ENCODE measurements around the gene TEK.
"Not testable (repeated sequence)": the region's sequence is repeated elsewhere in the genome, so short reads cannot be mapped to it uniquely, and the experiment has no call there.

The TEK gene

GRCh38 chr9:27108981-27109541, at the start of gene TEK:
Gene TEK (plus strand): TSS chr9:27109225. CDS start chr9:27109591, 366 bp downstream.
- Mint-ChIP-seq H3K4me3 (no peak within 1 kb of the TSS), H3K4me1 (ENCODE audit: low read depth) (no peaks in the 10 kb centered on the region), H3K27ac (no peak within 1 kb of the TSS), H3K9me3 (no peaks in the 10 kb centered on the region), H3K27me3 (peaks cover 11% of the 10 kb centered on the region), H3K36me3 (ENCODE audit: low read depth) (no peaks in the 10 kb centered on the region)

DNA sequence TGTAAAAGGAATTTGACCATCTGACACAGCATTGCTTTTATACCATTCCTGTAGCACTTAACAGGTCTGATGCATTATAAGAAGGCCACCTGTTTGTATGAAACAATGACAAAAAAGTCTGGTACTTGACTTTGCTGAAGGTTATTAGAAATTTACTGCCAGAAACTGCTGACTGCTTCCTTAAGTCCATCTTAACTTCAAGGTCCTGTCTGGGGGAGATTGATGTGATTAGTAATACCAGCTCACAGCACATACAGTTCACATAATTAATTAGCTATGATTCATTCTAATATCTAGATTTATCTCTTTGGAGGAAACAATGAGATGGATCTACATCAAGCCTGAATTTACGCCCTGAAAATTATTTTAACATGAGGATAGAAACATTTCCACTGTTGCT, 49.6 kb upstream of the TEK start:
- Mint-ChIP-seq H3K36me3 (ENCODE audit: low read depth) (peaks cover 17% of the 10 kb centered on the region), H3K4me1 (ENCODE audit: low read depth) (no peaks in the 10 kb centered on the region), H3K4me3 (no peak overlapping the region), H3K27ac (no peak overlapping the region), H3K27me3 (no peaks in the 10 kb centered on the region), H3K9me3 (no peaks in the 10 kb centered on the region)

GRCh38 chr9:27059907-27060306, 49.1 kb upstream of the TEK start:
- H3K4me3 Mint-ChIP-seq, result no peak overlapping the region
- H3K4me1 Mint-ChIP-seq (ENCODE audit: low read depth), result no peaks in the 10 kb centered on the region
- no peaks in the 10 kb centered on the region for H3K9me3 Mint-ChIP-seq
- peaks cover 17% of the 10 kb centered on the region for H3K36me3 Mint-ChIP-seq (ENCODE audit: low read depth)
- no peaks in the 10 kb centered on the region for H3K27me3 Mint-ChIP-seq
- no peak overlapping the region for H3K27ac Mint-ChIP-seq

DNA sequence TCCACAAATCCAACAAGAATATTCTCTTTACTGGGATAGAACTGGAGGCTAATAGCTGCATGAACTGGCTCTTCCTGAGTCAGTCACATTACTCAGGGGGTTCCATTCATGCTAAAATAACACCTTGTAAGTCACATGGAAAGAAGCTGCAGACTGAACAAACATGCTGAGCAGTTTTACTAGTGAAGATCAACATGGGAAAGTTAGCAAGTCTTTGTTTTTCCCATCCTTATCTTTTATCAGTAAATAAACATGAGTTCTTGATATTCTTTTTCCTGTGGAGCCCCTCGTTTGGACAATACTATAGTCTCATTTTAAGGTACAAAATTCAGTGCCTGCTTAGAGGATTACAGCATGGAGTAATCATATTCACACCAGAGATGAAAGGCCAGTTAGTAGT, 43.7 kb upstream of the TEK start:
- H3K27ac Mint-ChIP-seq, result no peak overlapping the region
- no peak overlapping the region for H3K4me3 Mint-ChIP-seq
- peaks cover 6% of the 10 kb centered on the region for H3K9me3 Mint-ChIP-seq
- no peaks in the 10 kb centered on the region for H3K27me3 Mint-ChIP-seq
- peaks cover 8% of the 10 kb centered on the region for H3K36me3 Mint-ChIP-seq (ENCODE audit: low read depth)
- no peaks in the 10 kb centered on the region for H3K4me1 Mint-ChIP-seq (ENCODE audit: low read depth)

DNA sequence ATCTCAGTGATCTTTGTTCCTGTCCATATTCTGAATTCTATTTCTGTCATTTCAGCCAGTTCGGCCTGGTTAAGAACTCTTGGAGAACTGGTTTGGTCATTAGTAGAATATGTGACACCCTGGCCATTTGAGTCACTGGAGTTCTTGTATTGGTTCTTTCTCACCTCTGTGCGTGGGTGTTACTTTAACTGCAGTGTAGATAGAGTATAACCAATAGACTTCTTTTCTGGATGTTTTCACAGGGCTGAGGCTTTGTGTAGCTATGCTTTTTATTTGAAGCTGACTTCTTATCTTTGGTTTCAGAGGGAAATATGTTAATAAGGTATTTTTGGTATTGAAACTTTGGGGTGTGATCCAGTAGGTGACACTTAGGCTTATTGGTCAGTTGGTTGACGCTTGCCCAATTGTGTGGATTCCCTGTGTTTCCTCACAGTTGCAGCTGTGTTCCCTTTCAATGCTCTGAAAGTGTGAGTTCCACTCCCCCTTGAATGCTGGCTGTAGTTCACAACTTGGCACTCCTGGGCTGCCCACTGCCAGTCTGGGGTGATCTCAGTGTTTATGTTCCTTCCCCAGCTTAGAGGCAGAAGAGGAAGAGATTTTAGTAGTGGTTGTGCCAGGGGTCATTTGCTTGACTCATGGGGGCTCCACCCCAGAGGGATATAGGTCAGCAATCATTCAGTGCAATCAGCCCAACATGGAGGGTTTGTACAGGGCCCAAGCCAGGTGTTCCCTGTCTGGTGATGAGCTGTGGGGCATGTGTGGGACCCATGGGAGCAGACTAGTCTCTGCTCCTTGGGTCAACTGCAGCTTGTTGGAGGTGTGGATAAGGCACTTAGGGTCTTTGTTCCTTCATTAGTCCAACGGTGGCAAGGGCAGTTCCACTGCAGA, 34.9 kb upstream of the TEK start:
- no peaks in the 10 kb centered on the region for H3K27me3 Mint-ChIP-seq
- H3K36me3 Mint-ChIP-seq (ENCODE audit: low read depth), result peaks cover 16% of the 10 kb centered on the region
- no peaks in the 10 kb centered on the region for H3K4me1 Mint-ChIP-seq (ENCODE audit: low read depth)
- H3K4me3 Mint-ChIP-seq, result no peak overlapping the region
- H3K27ac Mint-ChIP-seq, result no peak overlapping the region
- peaks cover 12% of the 10 kb centered on the region for H3K9me3 Mint-ChIP-seq

- H3K36me3 Mint-ChIP-seq (ENCODE audit: low read depth), result peaks cover 5% of the 10 kb centered on the region
- H3K27me3 Mint-ChIP-seq, result no peaks in the 10 kb centered on the region
- H3K4me1 Mint-ChIP-seq (ENCODE audit: low read depth), result no peaks in the 10 kb centered on the region
- no peak overlapping the region for H3K4me3 Mint-ChIP-seq
- H3K9me3 Mint-ChIP-seq, result no peaks in the 10 kb centered on the region
- H3K27ac Mint-ChIP-seq, result no peak overlapping the region
Observed at GRCh38 chr9:27078685-27079084, 30.3 kb upstream of the TEK start.

- no peaks in the 10 kb centered on the region for H3K27me3 Mint-ChIP-seq
- no peaks in the 10 kb centered on the region for H3K9me3 Mint-ChIP-seq
- H3K36me3 Mint-ChIP-seq (ENCODE audit: low read depth), result no peaks in the 10 kb centered on the region
- no peak overlapping the region for H3K4me3 Mint-ChIP-seq
- H3K4me1 Mint-ChIP-seq (ENCODE audit: low read depth), result no peaks in the 10 kb centered on the region
- H3K27ac Mint-ChIP-seq, result no peak overlapping the region
Observed at GRCh38 chr9:27085456-27085855, 23.6 kb upstream of the TEK start.

GRCh38 chr9:27086818-27087680, 22.0 kb upstream of the TEK start:
- no peaks in the 10 kb centered on the region for H3K36me3 Mint-ChIP-seq (ENCODE audit: low read depth)

GRCh38 chr9:27088981-27089380, 20.0 kb upstream of the TEK start:
- no peaks in the 10 kb centered on the region for H3K9me3 Mint-ChIP-seq
- H3K4me1 Mint-ChIP-seq (ENCODE audit: low read depth), result no peaks in the 10 kb centered on the region
- H3K27ac Mint-ChIP-seq, result no peak overlapping the region
- H3K36me3 Mint-ChIP-seq (ENCODE audit: low read depth), result no peaks in the 10 kb centered on the region
- H3K27me3 Mint-ChIP-seq, result peaks cover 6% of the 10 kb centered on the region
- no peak overlapping the region for H3K4me3 Mint-ChIP-seq

More at GRCh38 chr9:27086818-27087680, 22.0 kb upstream of the TEK start:
- H3K4me3 Mint-ChIP-seq, result no peak overlapping the region
- no peaks in the 10 kb centered on the region for H3K4me1 Mint-ChIP-seq (ENCODE audit: low read depth)
- H3K9me3 Mint-ChIP-seq, result no peaks in the 10 kb centered on the region
- no peak overlapping the region for H3K27ac Mint-ChIP-seq
- H3K27me3 Mint-ChIP-seq, result no peaks in the 10 kb centered on the region

DNA sequence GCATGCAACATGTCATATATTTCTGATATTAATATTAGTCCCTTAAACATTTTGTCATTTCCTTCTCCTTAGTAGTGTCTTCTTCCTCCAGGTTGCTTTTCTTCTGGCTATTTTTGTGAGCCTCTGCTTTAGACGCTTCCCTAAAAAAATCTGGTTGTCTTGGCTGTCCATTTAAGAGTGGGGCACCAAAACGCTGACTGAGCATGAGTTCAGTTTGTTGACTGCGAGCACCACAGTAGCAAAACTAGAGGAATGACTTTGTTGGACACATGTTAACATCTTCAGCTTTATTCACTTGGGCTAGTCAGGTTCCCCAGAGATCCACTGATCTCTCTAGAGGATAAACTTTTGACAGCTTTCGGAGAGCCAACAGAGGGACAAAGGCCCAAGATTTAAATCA, 19.3 kb upstream of the TEK start:
- no peak overlapping the region for H3K27ac Mint-ChIP-seq
- peaks cover 14% of the 10 kb centered on the region for H3K27me3 Mint-ChIP-seq
- no peak overlapping the region for H3K4me3 Mint-ChIP-seq
- H3K4me1 Mint-ChIP-seq (ENCODE audit: low read depth), result no peaks in the 10 kb centered on the region
- H3K9me3 Mint-ChIP-seq, result no peaks in the 10 kb centered on the region
- no peaks in the 10 kb centered on the region for H3K36me3 Mint-ChIP-seq (ENCODE audit: low read depth)

DNA sequence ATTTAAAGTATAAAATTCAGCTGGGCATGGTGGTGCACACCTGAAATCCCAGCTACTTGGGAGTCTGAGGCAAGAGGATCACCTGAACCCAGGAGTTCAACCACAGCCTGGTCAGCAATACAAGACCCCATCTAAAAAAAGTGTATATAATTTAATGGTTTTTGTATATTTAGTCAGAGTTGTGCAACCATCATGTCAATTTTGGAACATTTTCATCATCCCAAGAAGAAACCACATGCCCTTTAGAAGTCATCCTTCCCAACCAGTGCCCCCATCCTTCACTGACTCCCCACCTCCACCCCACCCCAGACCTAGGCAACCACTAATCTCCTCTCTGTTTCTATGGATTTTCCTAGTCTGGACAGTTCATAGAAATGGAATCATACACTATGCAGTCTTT, 18.8 kb upstream of the TEK start:
- Mint-ChIP-seq H3K27ac (no peak overlapping the region), H3K27me3 (peaks cover 17% of the 10 kb centered on the region), H3K36me3 (ENCODE audit: low read depth) (no peaks in the 10 kb centered on the region)

GRCh38 chr9:27090711-27091110, 18.3 kb upstream of the TEK start:
- H3K27ac Mint-ChIP-seq, result no peak overlapping the region
- no peaks in the 10 kb centered on the region for H3K4me1 Mint-ChIP-seq (ENCODE audit: low read depth)
- H3K4me3 Mint-ChIP-seq, result no peak overlapping the region
- H3K36me3 Mint-ChIP-seq (ENCODE audit: low read depth), result no peaks in the 10 kb centered on the region
- no peaks in the 10 kb centered on the region for H3K9me3 Mint-ChIP-seq
- peaks cover 17% of the 10 kb centered on the region for H3K27me3 Mint-ChIP-seq

More for the DNA sequence above, 18.8 kb upstream of the TEK start:
- Mint-ChIP-seq H3K4me1 (ENCODE audit: low read depth) (no peaks in the 10 kb centered on the region), H3K9me3 (no peaks in the 10 kb centered on the region), H3K4me3 (no peak overlapping the region)

GRCh38 chr9:27092496-27092895, 16.5 kb upstream of the TEK start:
- not testable (repeated sequence) for H3K36me3 Mint-ChIP-seq (ENCODE audit: low read depth); H3K27ac Mint-ChIP-seq; H3K4me3 Mint-ChIP-seq; H3K9me3 Mint-ChIP-seq; H3K4me1 Mint-ChIP-seq (ENCODE audit: low read depth)
- peaks cover 17% of the 10 kb centered on the region for H3K27me3 Mint-ChIP-seq

- H3K4me1 Mint-ChIP-seq (ENCODE audit: low read depth); H3K36me3 Mint-ChIP-seq (ENCODE audit: low read depth); H3K4me3 Mint-ChIP-seq; H3K27ac Mint-ChIP-seq; H3K9me3 Mint-ChIP-seq: not testable (repeated sequence)
- H3K27me3 Mint-ChIP-seq, result peaks cover 17% of the 10 kb centered on the region
Observed at GRCh38 chr9:27093384-27094067, 15.5 kb upstream of the TEK start.

Data from stimulated activated naive CD8-positive, alpha-beta T cell treated with anti-CD3 and anti-CD28 coated beads, Interleukin-15, Interleukin-2, amounts not matched to agents 100 ng/mL and 50 ng/mL, for 24 hours (primary cell).